Measurements from ENCODE around the gene CAPZA2. TPM values are rescaled to one million over a fixed set of nuclear protein-coding genes. Genes with fewer than 3 reads are reported as not detected.

Gene CAPZA2
- total and polyA plus RNA-seq, 2 experiments from 2014 or later, result 201 to 301 TPM

DNA sequence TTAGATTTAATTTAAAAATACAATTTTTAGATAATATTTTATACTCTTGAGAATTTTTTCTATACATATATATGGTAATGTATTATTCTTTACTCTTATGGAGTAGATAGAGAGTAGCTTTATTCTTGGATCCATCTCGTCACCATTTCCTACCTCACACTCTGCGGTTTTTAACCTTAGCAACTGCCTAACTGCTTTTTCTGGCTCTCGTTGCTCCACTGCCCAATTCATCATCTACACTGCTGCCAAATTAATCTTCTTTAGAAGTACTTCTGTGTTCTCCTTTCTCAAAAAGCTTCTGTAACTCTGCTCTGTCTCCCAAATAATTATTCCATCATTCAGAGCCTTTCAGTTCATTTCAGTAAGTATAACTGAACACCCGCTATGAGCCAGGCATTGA, 35.3 kb downstream of the CAPZA2 start:
- Histone ChIP-seq H3K9me3 (ENCODE audit: low read depth) (no peaks in the 10 kb centered on the region), H3K9ac (no peak overlapping the region), H3K27me3 (replicated peaks; ENCODE audit: insufficient read depth) (no peaks in the 10 kb centered on the region), H3K79me2 (ENCODE audit: insufficient read depth) (peaks cover 98% of the 10 kb centered on the region), H3F3A (ENCODE audit: insufficient read depth) (no peaks in the 10 kb centered on the region), H3K4me1 (ENCODE audit: insufficient read depth) (0 out of 2 replicates have a peak, but pooled peaks cover 4% of the 10 kb centered on the region), H2AFZ (no peak overlapping the region), H3K4me2 (ENCODE audit: unreplicated experiment) (no peak overlapping the region), H3K9me2 (ENCODE audit: insufficient read depth) (no peaks in the 10 kb centered on the region), H3K27ac (no peak overlapping the region), H4K20me1 (ENCODE audit: insufficient read depth) (no peaks in the 10 kb centered on the region; the same call in 1 of the 2 replicates), H3K36me3 (ENCODE audit: low read depth) (peaks cover 54% of the 10 kb centered on the region), H3K4me3 (no peak overlapping the region)
- 89 to 91% methylated on average over 4 of the region's 4 CpGs for WGBS, 2 experiments (ENCODE audit: low coverage in 1 of 2, low lambda C conversion rate in 2 of 2, missing lambda C conversion rate in 2 of 2)
- TF ChIP-seq EZH2phosphoT487 (IDR thresholded peaks at IDR 0.05; ENCODE audit: insufficient read depth, low read depth) (no peak), EZH2 (IDR thresholded peaks at IDR 0.05; ENCODE audit: insufficient read depth, poor library complexity, severe bottlenecking) (no peak)
- no peak for DNase-seq
- in situ Hi-C loops (cut with MboI), result no loop called here

DNA sequence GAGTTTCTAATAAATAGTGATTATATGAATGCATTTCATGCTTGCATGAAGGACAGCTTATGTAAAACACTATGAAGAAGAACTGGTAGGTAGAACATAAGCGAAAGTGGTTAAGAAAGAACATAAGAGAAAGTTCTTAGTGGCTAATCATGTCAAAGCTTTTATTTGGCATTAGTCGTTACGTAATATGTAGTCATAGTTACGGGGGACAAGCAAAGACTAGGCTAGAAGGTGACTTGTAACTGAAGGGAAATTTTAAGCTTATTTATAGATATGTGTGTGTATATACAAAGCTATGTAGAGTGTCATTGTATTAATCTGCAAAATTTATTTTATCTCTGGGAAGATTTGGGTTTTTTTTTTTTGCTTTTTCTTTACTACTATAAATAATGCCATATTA, 36.9 kb downstream of the CAPZA2 start:
- H3K27ac ChIP-seq, result 0 out of 2 replicates have a peak overlapping the region, but pooled peaks have one; percentile 6
- peak; percentile 29 for DNase-seq

DNA sequence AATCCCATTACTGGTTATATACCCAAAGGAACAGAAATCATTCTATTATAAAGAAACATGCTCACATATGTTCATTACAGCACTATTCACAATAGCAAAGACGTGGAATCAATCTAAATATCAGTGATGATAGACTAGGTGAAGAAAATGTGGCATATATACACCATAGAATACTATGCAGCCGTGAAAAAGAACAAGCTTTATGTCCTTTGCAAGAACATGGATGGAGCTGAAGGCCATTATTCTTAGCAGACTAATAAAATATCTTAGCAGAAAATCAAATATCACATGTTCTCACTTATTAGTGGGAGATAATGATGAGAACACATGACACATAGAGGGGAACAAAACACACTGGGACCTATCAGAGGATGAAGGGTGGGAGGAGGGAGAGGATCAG, 38.8 kb downstream of the CAPZA2 start:
- Histone ChIP-seq H3K79me2 (ENCODE audit: insufficient read depth) (peaks cover 97% of the 10 kb centered on the region), H3K4me1 (ENCODE audit: insufficient read depth) (0 out of 2 replicates have a peak, but pooled peaks cover 4% of the 10 kb centered on the region), H3K36me3 (ENCODE audit: low read depth) (peaks cover 51% of the 10 kb centered on the region)

More for the DNA sequence above, 36.9 kb downstream of the CAPZA2 start:
- Histone ChIP-seq H3K36me3 (ENCODE audit: low read depth) (peaks cover 49% of the 10 kb centered on the region), H3K4me1 (ENCODE audit: insufficient read depth) (0 out of 2 replicates have a peak, but pooled peaks cover 4% of the 10 kb centered on the region), H3K9me3 (ENCODE audit: low read depth) (no peaks in the 10 kb centered on the region), H3K9ac (no peak overlapping the region), H3K4me3 (no peak overlapping the region), H3F3A (ENCODE audit: insufficient read depth) (no peaks in the 10 kb centered on the region), H3K27me3 (replicated peaks; ENCODE audit: insufficient read depth) (no peaks in the 10 kb centered on the region), H3K4me2 (ENCODE audit: unreplicated experiment) (no peak overlapping the region), H3K79me2 (ENCODE audit: insufficient read depth) (peaks cover 98% of the 10 kb centered on the region), H4K20me1 (ENCODE audit: insufficient read depth) (no peaks in the 10 kb centered on the region; the same call in 1 of the 2 replicates), H2AFZ (no peak overlapping the region), H3K9me2 (ENCODE audit: insufficient read depth) (no peaks in the 10 kb centered on the region)
- in situ Hi-C loops (cut with MboI), result no loop called here
- no peak for TF ChIP-seq EZH2phosphoT487 (IDR thresholded peaks at IDR 0.05; ENCODE audit: insufficient read depth, low read depth)
- no peak for TF ChIP-seq EZH2 (IDR thresholded peaks at IDR 0.05; ENCODE audit: insufficient read depth, poor library complexity, severe bottlenecking)
- WGBS, 2 experiments (ENCODE audit: low coverage in 1 of 2, low lambda C conversion rate in 2 of 2, missing lambda C conversion rate in 2 of 2), result 97 to 98% methylated on average over 4 of the region's 4 CpGs

DNA sequence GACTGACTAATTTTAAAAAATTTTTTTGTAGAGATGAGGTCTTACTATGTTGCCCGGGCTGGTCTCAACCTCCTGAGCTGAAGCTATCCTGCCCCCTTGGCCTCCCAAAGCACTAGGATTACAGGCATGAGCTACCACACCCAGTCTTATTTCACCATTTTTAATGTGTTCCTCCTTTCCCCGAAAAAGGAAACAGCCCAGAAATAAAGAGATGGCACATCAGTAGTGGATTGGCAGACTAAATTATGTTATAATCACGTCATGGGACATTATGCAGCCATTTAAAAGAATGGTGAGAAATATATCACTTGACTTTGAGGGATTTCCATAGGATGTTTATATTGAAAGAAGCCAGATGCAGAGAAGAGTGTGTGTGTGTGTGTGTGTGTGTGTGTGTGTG, 40.5 kb downstream of the CAPZA2 start:
- TF ChIP-seq EZH2 (IDR thresholded peaks at IDR 0.05; ENCODE audit: insufficient read depth, poor library complexity, severe bottlenecking) (no peak), EZH2phosphoT487 (IDR thresholded peaks at IDR 0.05; ENCODE audit: insufficient read depth, low read depth) (no peak)
- no peaks in the 10 kb centered on the region for H3K27me3 ChIP-seq (replicated peaks; ENCODE audit: insufficient read depth)
- H3K9me2 ChIP-seq (ENCODE audit: insufficient read depth), result no peaks in the 10 kb centered on the region
- no peaks in the 10 kb centered on the region for H4K20me1 ChIP-seq (ENCODE audit: insufficient read depth)
- peaks cover 95% of the 10 kb centered on the region for H3K79me2 ChIP-seq (ENCODE audit: insufficient read depth)
- H2AFZ ChIP-seq, result no peak overlapping the region
- no peak overlapping the region for H3K4me2 ChIP-seq (ENCODE audit: unreplicated experiment)
- H3K4me1 ChIP-seq (ENCODE audit: insufficient read depth), result no peaks in the 10 kb centered on the region
- no peak overlapping the region for H3K27ac ChIP-seq
- peaks cover 49% of the 10 kb centered on the region for H3K36me3 ChIP-seq (ENCODE audit: low read depth)
- H3F3A ChIP-seq (ENCODE audit: insufficient read depth), result no peaks in the 10 kb centered on the region
- no peaks in the 10 kb centered on the region for H3K9me3 ChIP-seq (ENCODE audit: low read depth)
- no peak for DNase-seq
- in situ Hi-C loops (cut with MboI), result no loop called here
- 80 to 83% methylated on average over 3 of the region's 3 CpGs for WGBS, 2 experiments (ENCODE audit: low coverage in 1 of 2, low lambda C conversion rate in 2 of 2, missing lambda C conversion rate in 2 of 2)
- no peak overlapping the region for H3K9ac ChIP-seq
- H3K4me3 ChIP-seq, result no peak overlapping the region

More for the DNA sequence above, 38.8 kb downstream of the CAPZA2 start:
- Histone ChIP-seq H3K27ac (no peak overlapping the region), H2AFZ (no peak overlapping the region), H3F3A (ENCODE audit: insufficient read depth) (no peaks in the 10 kb centered on the region), H3K4me3 (no peak overlapping the region), H3K9me2 (ENCODE audit: insufficient read depth) (no peaks in the 10 kb centered on the region), H3K9ac (no peak overlapping the region), H3K4me2 (ENCODE audit: unreplicated experiment) (no peak overlapping the region), H3K27me3 (replicated peaks; ENCODE audit: insufficient read depth) (no peaks in the 10 kb centered on the region), H4K20me1 (ENCODE audit: insufficient read depth) (no peaks in the 10 kb centered on the region; the same call in 1 of the 2 replicates), H3K9me3 (ENCODE audit: low read depth) (no peaks in the 10 kb centered on the region)
- in situ Hi-C loops (cut with MboI), result no loop called here
- DNase-seq, result no peak
- WGBS, 2 experiments (ENCODE audit: low coverage in 1 of 2, low lambda C conversion rate in 2 of 2, missing lambda C conversion rate in 2 of 2), result 98 to 100% methylated on average over 2 of the region's 2 CpGs
- TF ChIP-seq EZH2phosphoT487 (IDR thresholded peaks at IDR 0.05; ENCODE audit: insufficient read depth, low read depth) (no peak), EZH2 (IDR thresholded peaks at IDR 0.05; ENCODE audit: insufficient read depth, poor library complexity, severe bottlenecking) (no peak)
